ENCODE data around the gene NUP214. TPM values are rescaled to one million over a fixed set of nuclear protein-coding genes. Genes with fewer than 3 reads are reported as not detected.

The NUP214 gene
- total RNA-seq (2022): 52.3 and 52.9 TPM in 2 replicates
- percentile 82 among the genes with signal in this experiment for Bru-seq, nascent RNA
- percentile 85 among the genes with signal in this experiment for BruChase-seq, experiment 1, labeled RNA remaining after a 2-hour chase
- percentile 84 among the genes with signal in this experiment for BruChase-seq, experiment 2, labeled RNA remaining after a 6-hour chase
- long read RNA-seq, full-length matches to known transcripts: 2 of 35 reads
- long read RNA-seq, partial matches to known transcripts: 26 of 35 reads
- long read RNA-seq, other reads (novel, unspliced or antisense): 7 of 35 reads

DNA sequence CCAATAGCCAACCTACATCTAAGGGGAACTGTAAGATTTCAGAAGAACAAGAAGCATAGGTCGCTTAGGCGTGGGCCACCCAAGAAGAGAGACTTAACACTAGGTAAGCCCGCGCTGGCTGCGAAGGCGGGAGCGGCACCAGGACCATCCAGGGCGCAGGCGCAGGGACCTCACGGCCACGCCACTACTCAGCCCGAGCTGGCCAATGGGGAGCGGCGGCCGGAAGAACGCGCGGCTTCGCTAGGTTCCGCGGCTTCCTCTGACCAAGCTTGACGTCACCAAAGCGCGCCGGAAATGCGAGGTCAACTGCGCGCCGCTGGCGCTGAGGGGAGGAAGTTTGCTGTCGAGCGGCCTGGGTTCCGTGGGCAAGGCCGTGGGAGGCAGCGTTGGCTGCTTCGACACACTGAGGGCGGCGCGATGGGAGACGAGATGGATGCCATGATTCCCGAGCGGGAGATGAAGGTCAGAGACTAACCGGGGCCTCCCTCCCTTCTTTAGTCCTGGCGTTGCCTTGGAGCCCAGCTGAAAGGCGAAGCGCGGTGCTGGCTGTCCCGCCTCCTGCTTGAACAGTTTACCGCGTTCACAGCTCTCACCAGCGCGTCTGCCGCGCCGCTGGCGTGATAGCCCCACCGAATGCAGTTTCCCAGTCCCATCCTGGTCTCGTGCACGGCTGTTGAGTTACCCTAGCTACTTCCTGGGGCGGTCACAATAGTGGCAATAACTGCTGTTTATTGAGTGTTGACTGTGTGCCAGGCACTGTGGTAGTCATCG lies at the start of gene NUP214:
NUP214 (plus strand) TSS at position 299 of the 771 bp plus-strand sequence; CDS start at position 418, 119 bp downstream.
- H3K27me3 Mint-ChIP-seq (ENCODE audit: insufficient read depth, unreplicated experiment): no peaks in the 10 kb centered on the region
- Histone ChIP-seq H3K4me3 (ENCODE audit: low read depth, low read length) (peak within 1 kb of the TSS; percentile 88), H3K36me3 (ENCODE audit: control insufficient read depth, insufficient read depth, low read length) (no peaks in the 10 kb centered on the region; the same call in none of the 2 replicates), H3K4me1 (no peaks in the 10 kb centered on the region), H3K27me3 (replicated peaks; ENCODE audit: control insufficient read depth, insufficient read depth, low read length) (no peaks in the 10 kb centered on the region), H3K9me3 (no peaks in the 10 kb centered on the region)
- peak within 1 kb of the TSS; percentile 99 for H3K4me3 Mint-ChIP-seq (ENCODE audit: unreplicated experiment)
- POLR2A ChIA-PET: interaction anchor here (0.6 to 2.1 kb wide), 4 partner anchors 12 to 1768 kb away, joined by 3 to 14 read pairs (median 6); partner anchors contain the start of gene AIF1L
- peaks cover 5% of the 10 kb centered on the region for H3K4me1 Mint-ChIP-seq (ENCODE audit: low read depth, unreplicated experiment)
- DNase-seq: peak; percentile 98
- peak within 1 kb of the TSS; percentile 100 for H3K27ac Mint-ChIP-seq (ENCODE audit: unreplicated experiment)
- H3K9me3 Mint-ChIP-seq (ENCODE audit: unreplicated experiment): no peaks in the 10 kb centered on the region
- intact Hi-C loops (cut with micrococcal nuclease; ENCODE audit: unreplicated experiment): loop anchor here (5.0 kb wide), 1 partner anchor 68 kb away; no protein-coding TSS in a partner anchor
- TSS peak; percentile 61 for BruUV-seq (replicated peaks)
- CTCF ChIA-PET: interaction anchor here (0.6 to 0.7 kb wide), 3 partner anchors 77 to 211 kb away, joined by 3 to 4 read pairs (median 3); no protein-coding TSS in a partner anchor
- TF ChIP-seq, protein P1, sequence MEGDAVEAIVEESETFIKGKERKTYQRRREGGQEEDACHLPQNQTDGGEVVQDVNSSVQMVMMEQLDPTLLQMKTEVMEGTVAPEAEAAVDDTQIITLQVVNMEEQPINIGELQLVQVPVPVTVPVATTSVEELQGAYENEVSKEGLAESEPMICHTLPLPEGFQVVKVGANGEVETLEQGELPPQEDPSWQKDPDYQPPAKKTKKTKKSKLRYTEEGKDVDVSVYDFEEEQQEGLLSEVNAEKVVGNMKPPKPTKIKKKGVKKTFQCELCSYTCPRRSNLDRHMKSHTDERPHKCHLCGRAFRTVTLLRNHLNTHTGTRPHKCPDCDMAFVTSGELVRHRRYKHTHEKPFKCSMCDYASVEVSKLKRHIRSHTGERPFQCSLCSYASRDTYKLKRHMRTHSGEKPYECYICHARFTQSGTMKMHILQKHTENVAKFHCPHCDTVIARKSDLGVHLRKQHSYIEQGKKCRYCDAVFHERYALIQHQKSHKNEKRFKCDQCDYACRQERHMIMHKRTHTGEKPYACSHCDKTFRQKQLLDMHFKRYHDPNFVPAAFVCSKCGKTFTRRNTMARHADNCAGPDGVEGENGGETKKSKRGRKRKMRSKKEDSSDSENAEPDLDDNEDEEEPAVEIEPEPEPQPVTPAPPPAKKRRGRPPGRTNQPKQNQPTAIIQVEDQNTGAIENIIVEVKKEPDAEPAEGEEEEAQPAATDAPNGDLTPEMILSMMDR (IDR thresholded peaks at IDR 0.05; ENCODE audit: insufficient read depth in 1 of 2, low read depth in 1 of 2, low read length in 1 of 2, severe bottlenecking in 1 of 2, unreplicated experiment in 1 of 2): no peak
- peaks cover 60% of the 10 kb centered on the region for H3K36me3 Mint-ChIP-seq (ENCODE audit: insufficient read depth, unreplicated experiment)

DNA sequence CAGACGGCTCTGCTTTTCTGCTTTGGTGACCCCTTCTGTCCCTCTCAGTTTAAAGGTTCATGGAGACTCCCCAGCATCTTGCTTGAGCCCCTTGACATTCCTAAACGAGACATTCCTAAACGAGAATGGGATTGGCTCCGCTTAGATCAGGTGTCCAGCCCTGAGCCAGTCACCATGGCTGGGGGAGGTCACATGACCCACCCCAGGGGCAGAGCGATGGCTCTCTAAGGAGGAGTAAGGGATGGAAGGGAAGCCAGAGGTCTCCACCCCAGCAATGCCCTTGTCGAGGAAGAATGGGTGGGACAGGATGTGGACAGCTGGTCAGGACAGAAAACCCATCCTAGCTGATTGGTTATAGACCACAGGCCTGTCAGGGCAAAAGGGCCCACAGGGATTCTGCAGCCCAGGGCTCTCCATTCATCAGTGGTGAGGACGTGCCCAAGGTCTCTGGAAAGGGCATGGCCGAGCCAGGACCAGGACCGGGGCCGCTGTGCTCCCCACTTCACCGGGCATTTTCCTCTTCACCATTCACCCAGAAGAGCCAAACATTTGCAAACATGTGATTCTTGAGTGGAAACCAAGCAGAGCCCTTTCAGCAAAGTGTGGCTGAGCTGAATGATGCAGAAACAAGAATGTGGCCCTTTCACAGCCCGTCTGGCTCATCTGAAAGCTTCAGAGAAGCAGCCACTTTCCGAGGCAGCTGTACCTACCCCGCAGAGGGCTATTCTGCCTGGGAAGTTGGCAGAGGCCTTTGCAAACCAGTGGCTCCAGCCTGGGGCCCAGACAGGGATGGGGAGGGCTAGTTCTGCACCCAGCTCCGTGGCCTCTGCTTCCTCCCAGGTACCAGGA lies 48.8 kb upstream of the NUP214 start:
- CTCF ChIA-PET: no interaction called here
- Histone ChIP-seq H3K9me3 (no peaks in the 10 kb centered on the region), H3K36me3 (ENCODE audit: control insufficient read depth, insufficient read depth, low read length) (no peaks in the 10 kb centered on the region), H3K27me3 (replicated peaks; ENCODE audit: control insufficient read depth, insufficient read depth, low read length) (no peaks in the 10 kb centered on the region), H3K4me3 (ENCODE audit: low read depth, low read length) (no peak overlapping the region), H3K4me1 (no peaks in the 10 kb centered on the region)
- no TSS peak for BruUV-seq (replicated peaks)
- Mint-ChIP-seq H3K27me3 (ENCODE audit: insufficient read depth, unreplicated experiment) (no peaks in the 10 kb centered on the region), H3K36me3 (ENCODE audit: insufficient read depth, unreplicated experiment) (no peaks in the 10 kb centered on the region), H3K9me3 (ENCODE audit: unreplicated experiment) (no peaks in the 10 kb centered on the region), H3K4me1 (ENCODE audit: low read depth, unreplicated experiment) (no peaks in the 10 kb centered on the region), H3K4me3 (ENCODE audit: unreplicated experiment) (no peak overlapping the region), H3K27ac (ENCODE audit: unreplicated experiment) (no peak overlapping the region)
- POLR2A ChIA-PET: no interaction called here
- DNase-seq: no peak
- intact Hi-C loops (cut with micrococcal nuclease; ENCODE audit: unreplicated experiment): no loop called here
- TF ChIP-seq, protein P1 (IDR thresholded peaks at IDR 0.05; ENCODE audit: insufficient read depth in 1 of 2, low read depth in 1 of 2, low read length in 1 of 2, severe bottlenecking in 1 of 2, unreplicated experiment in 1 of 2): no peak
